Measurements from ENCODE around the gene HIKESHI. TPM values are rescaled to one million over a fixed set of nuclear protein-coding genes. Genes with fewer than 3 reads are reported as not detected.

Gene HIKESHI
- total and polyA plus RNA-seq, 2 experiments from 2014 or later, result 46.2 to 61.9 TPM

GRCh38 chr11:86395061-86395551, 93.1 kb downstream of the HIKESHI start:
- no peak overlapping the region for H3K4me2 ChIP-seq
- H2AFZ ChIP-seq, result no peak overlapping the region
- 47% methylated on average over 6 of the region's 6 CpGs for WGBS (ENCODE audit: low lambda C conversion rate, missing lambda C conversion rate)

More at GRCh38 chr11:86395061-86395551, 93.1 kb downstream of the HIKESHI start:
- no peak overlapping the region for H3K27ac ChIP-seq
- H3K9me2 ChIP-seq (replicated peaks; ENCODE audit: insufficient read depth), result no peaks in the 10 kb centered on the region
- DNase-seq (ENCODE audit: low spot score), result peak; percentile 22
- H3K4me1 ChIP-seq (ENCODE audit: insufficient read depth), result no peaks in the 10 kb centered on the region
- H3K79me2 ChIP-seq, result no peaks in the 10 kb centered on the region
- TF ChIP-seq EZH2 (IDR thresholded peaks at IDR 0.05; ENCODE audit: borderline replicate concordance), result no peak
- no peak for TF ChIP-seq CTCF (IDR thresholded peaks at IDR 0.05; ENCODE audit: poor library complexity)
- no peak for TF ChIP-seq EZH2phosphoT487 (IDR thresholded peaks at IDR 0.05; ENCODE audit: low read depth, severe bottlenecking, unreplicated experiment)
- H3K27me3 ChIP-seq, result no peaks in the 10 kb centered on the region
- no peak overlapping the region for H3K4me3 ChIP-seq
- H4K20me1 ChIP-seq (ENCODE audit: insufficient read depth, poor library complexity, severe bottlenecking), result no peaks in the 10 kb centered on the region
- no peaks in the 10 kb centered on the region for H3K36me3 ChIP-seq (replicated peaks; ENCODE audit: insufficient read depth, low read depth)
- H3K9me3 ChIP-seq (ENCODE audit: low read depth), result no peaks in the 10 kb centered on the region

Small RNA genes within 50 kb of the gene (small RNA-seq; reads per million reads assigned to genes)
- gene RN7SL225P, result not detected

Other genes with a start within 250 kb of the HIKESHI start
- gene PICALM, start 233.2 kb upstream of the HIKESHI start, total RNA-seq, result 197 and 248 TPM in 2 replicates
- 46.4 and 47.7 TPM in 2 replicates for gene PICALM, start 233.2 kb upstream of the HIKESHI start, polyA plus RNA-seq
- 15.2 and 15.5 TPM in 2 replicates for gene EED, start 57.5 kb upstream of the HIKESHI start, total RNA-seq
- 22.5 and 23.7 TPM in 2 replicates for gene EED, start 57.5 kb upstream of the HIKESHI start, polyA plus RNA-seq
- 0.33 and 0.40 TPM in 2 replicates for gene CCDC81, start 72.6 kb downstream of the HIKESHI start, total RNA-seq
- 0.16 TPM in 1 of 2 replicates, not detected in the other for gene CCDC81, start 72.6 kb downstream of the HIKESHI start, polyA plus RNA-seq